ENCODE results near the gene FOXRED2. TPM values are rescaled to one million over a fixed set of nuclear protein-coding genes. Genes with fewer than 3 reads are reported as not detected.

The FOXRED2 gene
- total and polyA plus RNA-seq, 2 experiments from 2014 or later = 11.5 to 38.3 TPM

DNA sequence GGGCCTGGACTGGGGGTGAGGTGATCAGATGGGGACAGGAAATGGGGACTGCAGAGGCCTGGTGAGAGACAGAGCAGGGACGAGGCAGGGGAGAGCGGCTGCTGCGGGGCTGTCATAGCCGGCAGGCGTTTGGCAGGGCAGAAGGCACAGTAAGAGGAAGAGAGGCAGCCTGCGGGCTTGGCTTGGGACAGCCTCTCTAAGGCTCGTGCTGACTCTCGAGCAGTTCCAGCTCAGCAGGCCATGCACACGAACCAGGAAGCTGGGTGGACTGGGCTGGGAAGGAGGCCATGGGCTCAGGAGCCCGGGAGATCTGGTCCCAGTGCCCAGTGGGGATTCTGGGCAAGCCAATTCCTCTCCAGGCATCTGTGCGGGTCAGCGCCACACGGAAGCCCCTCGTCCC is 41.8 kb upstream of the FOXRED2 start:
- peaks cover 27% of the 10 kb centered on the region for H3K4me1 Mint-ChIP-seq
- H3K4me2 ChIP-seq = no peak overlapping the region
- peaks cover 13% of the 10 kb centered on the region for H3K27me3 Mint-ChIP-seq (ENCODE audit: insufficient read depth, low read depth, poor library complexity)
- H2AFZ ChIP-seq = peak overlapping the region; percentile 63
- H3K36me3 ChIP-seq (ENCODE audit: insufficient read depth) = no peaks in the 10 kb centered on the region
- no peak overlapping the region for H3K27ac ChIP-seq (ENCODE audit: low read depth)
- 0 out of 2 replicates have a peak overlapping the region, but pooled peaks have one; percentile 14 for H3K27ac Mint-ChIP-seq
- H3K27me3 ChIP-seq (ENCODE audit: insufficient read depth) = no peaks in the 10 kb centered on the region
- H3K36me3 Mint-ChIP-seq (ENCODE audit: low read depth) = no peaks in the 10 kb centered on the region
- DNase-seq (ENCODE audit: low spot score) = no peak
- H3K79me2 ChIP-seq (replicated peaks; ENCODE audit: insufficient read depth) = no peaks in the 10 kb centered on the region
- peak; percentile 52 for ATAC-seq
- H3K9me2 ChIP-seq (ENCODE audit: insufficient read depth) = no peaks in the 10 kb centered on the region
- peaks cover 12% of the 10 kb centered on the region for H3K4me1 ChIP-seq (ENCODE audit: insufficient read depth)
- no peak overlapping the region for H3K4me3 ChIP-seq
- 0 out of 2 replicates have a peak, but pooled peaks cover 3% of the 10 kb centered on the region for H3F3A ChIP-seq (replicated peaks; ENCODE audit: low read depth)
- H4K20me1 ChIP-seq (replicated peaks; ENCODE audit: insufficient read depth) = no peaks in the 10 kb centered on the region
- no peaks in the 10 kb centered on the region for H3K9me3 Mint-ChIP-seq
- no peak for TF ChIP-seq JUNB (IDR thresholded peaks at IDR 0.05; ENCODE audit: unreplicated experiment)
- no peak for TF ChIP-seq ZNF114 (CRISPR knock-in tag; IDR thresholded peaks at IDR 0.05)
- no peak for TF ChIP-seq NANOG (IDR thresholded peaks at IDR 0.05; ENCODE audit: borderline replicate concordance)
- TF ChIP-seq CTCF (conservative IDR thresholded peaks at IDR 0.05; ENCODE audit: low read depth in 2 of 2) = no peak
- TF ChIP-seq POLR2AphosphoS5 (IDR thresholded peaks at IDR 0.05; ENCODE audit: low read depth) = no peak
- TF ChIP-seq, protein P1, sequence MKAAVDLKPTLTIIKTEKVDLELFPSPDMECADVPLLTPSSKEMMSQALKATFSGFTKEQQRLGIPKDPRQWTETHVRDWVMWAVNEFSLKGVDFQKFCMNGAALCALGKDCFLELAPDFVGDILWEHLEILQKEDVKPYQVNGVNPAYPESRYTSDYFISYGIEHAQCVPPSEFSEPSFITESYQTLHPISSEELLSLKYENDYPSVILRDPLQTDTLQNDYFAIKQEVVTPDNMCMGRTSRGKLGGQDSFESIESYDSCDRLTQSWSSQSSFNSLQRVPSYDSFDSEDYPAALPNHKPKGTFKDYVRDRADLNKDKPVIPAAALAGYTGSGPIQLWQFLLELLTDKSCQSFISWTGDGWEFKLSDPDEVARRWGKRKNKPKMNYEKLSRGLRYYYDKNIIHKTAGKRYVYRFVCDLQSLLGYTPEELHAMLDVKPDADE (IDR thresholded peaks at IDR 0.05) = no peak
- no peak for TF ChIP-seq STAT1 (IDR thresholded peaks at IDR 0.05; ENCODE audit: unreplicated experiment)
- TF ChIP-seq CREB1 (CRISPR knock-in tag; IDR thresholded peaks at IDR 0.05; ENCODE audit: low read depth) = no peak
- TF ChIP-seq EZH2 (IDR thresholded peaks at IDR 0.05; ENCODE audit: low read depth, unreplicated experiment) = no peak
- TF ChIP-seq ZNF331 (CRISPR knock-in tag; IDR thresholded peaks at IDR 0.05; ENCODE audit: low read depth) = no peak
- TF ChIP-seq, protein P2, sequence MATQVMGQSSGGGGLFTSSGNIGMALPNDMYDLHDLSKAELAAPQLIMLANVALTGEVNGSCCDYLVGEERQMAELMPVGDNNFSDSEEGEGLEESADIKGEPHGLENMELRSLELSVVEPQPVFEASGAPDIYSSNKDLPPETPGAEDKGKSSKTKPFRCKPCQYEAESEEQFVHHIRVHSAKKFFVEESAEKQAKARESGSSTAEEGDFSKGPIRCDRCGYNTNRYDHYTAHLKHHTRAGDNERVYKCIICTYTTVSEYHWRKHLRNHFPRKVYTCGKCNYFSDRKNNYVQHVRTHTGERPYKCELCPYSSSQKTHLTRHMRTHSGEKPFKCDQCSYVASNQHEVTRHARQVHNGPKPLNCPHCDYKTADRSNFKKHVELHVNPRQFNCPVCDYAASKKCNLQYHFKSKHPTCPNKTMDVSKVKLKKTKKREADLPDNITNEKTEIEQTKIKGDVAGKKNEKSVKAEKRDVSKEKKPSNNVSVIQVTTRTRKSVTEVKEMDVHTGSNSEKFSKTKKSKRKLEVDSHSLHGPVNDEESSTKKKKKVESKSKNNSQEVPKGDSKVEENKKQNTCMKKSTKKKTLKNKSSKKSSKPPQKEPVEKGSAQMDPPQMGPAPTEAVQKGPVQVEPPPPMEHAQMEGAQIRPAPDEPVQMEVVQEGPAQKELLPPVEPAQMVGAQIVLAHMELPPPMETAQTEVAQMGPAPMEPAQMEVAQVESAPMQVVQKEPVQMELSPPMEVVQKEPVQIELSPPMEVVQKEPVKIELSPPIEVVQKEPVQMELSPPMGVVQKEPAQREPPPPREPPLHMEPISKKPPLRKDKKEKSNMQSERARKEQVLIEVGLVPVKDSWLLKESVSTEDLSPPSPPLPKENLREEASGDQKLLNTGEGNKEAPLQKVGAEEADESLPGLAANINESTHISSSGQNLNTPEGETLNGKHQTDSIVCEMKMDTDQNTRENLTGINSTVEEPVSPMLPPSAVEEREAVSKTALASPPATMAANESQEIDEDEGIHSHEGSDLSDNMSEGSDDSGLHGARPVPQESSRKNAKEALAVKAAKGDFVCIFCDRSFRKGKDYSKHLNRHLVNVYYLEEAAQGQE (IDR thresholded peaks at IDR 0.05; ENCODE audit: unreplicated experiment) = no peak
- no peak for TF ChIP-seq EZH2phosphoT487 (IDR thresholded peaks at IDR 0.05; ENCODE audit: unreplicated experiment)
- TF ChIP-seq ZNF462 (CRISPR knock-in tag; IDR thresholded peaks at IDR 0.05) = no peak
- no peak overlapping the region for H3K4me3 Mint-ChIP-seq

Data from GM23338 (cell line).